Measurements from ENCODE around the gene HOXA9. TPM values are rescaled to one million over a fixed set of nuclear protein-coding genes. Genes with fewer than 3 reads are reported as not detected.
A peak's percentile ranks its signal among the peaks of the same experiment; 100 is the strongest.

The HOXA9 gene
- polyA plus RNA-seq, 1 donor (not counting 4 experiments of a cell fraction or from before 2014, with no cell fraction given) = 28.1 TPM

GRCh38 chr7:27205325-27206280 is 40.3 kb upstream of the HOXA9 start:
- Histone ChIP-seq H3K9me1 (ENCODE audit: control insufficient read depth, extremely low read depth, insufficient read depth, low read length) (no peaks in the 10 kb centered on the region), H2AFZ (ENCODE audit: control insufficient read depth, low read length) (no peak overlapping the region), H4K20me1 (ENCODE audit: control insufficient read depth, extremely low read depth, insufficient read depth, low read length) (peaks cover 13% of the 10 kb centered on the region), H3K4me1 (ENCODE audit: control insufficient read depth, extremely low read depth, insufficient read depth, low read length) (peaks cover 7% of the 10 kb centered on the region), H3K36me3 (ENCODE audit: control insufficient read depth in 2 of 2, extremely low read depth in 1 of 2, insufficient read depth in 2 of 2, low read length in 2 of 2) (no peaks in the 10 kb centered on the region), H3K79me2 (ENCODE audit: control insufficient read depth, insufficient read depth, low read length) (no peaks in the 10 kb centered on the region), H3K4me3 (ENCODE audit: control insufficient read depth in 2 of 3, extremely low read depth in 1 of 3, insufficient read depth in 2 of 3, low read depth in 1 of 3, low read length in 3 of 3) (no peak overlapping the region), H3K9ac (ENCODE audit: control insufficient read depth, extremely low read depth, insufficient read depth, low read length) (no peak overlapping the region), H3K27ac (ENCODE audit: control insufficient read depth, insufficient read depth, low read length) (no peak overlapping the region), H3K9me3 (ENCODE audit: control insufficient read depth, low read depth, low read length) (no peaks in the 10 kb centered on the region), H3K4me2 (ENCODE audit: control insufficient read depth, extremely low read depth, insufficient read depth, low read depth, low read length) (no peak overlapping the region), H3K27me3 (ENCODE audit: control insufficient read depth, extremely low read depth, insufficient read depth, low read length) (peaks cover 93% of the 10 kb centered on the region)
- FAIRE-seq (no peak), DNase-seq (ENCODE audit: low read depth, low spot score) (no peak)
- dilution Hi-C loops (cut with MboI; ENCODE audit: extremely low pct_ligation_motif_present, low sequenced_read_pairs) = loop anchor here (25.0 kb wide), 1 partner anchor 382 kb away; no protein-coding TSS in a partner anchor
- peak; percentile 99 for TF ChIP-seq EZH2 (IDR thresholded peaks at IDR 0.05; ENCODE audit: low read length)
- TF ChIP-seq, protein P1, sequence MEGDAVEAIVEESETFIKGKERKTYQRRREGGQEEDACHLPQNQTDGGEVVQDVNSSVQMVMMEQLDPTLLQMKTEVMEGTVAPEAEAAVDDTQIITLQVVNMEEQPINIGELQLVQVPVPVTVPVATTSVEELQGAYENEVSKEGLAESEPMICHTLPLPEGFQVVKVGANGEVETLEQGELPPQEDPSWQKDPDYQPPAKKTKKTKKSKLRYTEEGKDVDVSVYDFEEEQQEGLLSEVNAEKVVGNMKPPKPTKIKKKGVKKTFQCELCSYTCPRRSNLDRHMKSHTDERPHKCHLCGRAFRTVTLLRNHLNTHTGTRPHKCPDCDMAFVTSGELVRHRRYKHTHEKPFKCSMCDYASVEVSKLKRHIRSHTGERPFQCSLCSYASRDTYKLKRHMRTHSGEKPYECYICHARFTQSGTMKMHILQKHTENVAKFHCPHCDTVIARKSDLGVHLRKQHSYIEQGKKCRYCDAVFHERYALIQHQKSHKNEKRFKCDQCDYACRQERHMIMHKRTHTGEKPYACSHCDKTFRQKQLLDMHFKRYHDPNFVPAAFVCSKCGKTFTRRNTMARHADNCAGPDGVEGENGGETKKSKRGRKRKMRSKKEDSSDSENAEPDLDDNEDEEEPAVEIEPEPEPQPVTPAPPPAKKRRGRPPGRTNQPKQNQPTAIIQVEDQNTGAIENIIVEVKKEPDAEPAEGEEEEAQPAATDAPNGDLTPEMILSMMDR (optimal IDR thresholded peaks at IDR 0.05 in 1 of 3, IDR thresholded peaks at IDR 0.05 in 1 of 3, conservative IDR thresholded peaks at IDR 0.05 in 1 of 3; ENCODE audit: extremely low read depth in 1 of 3, insufficient read depth in 2 of 3, low read length in 3 of 3) = no peak

- DNase-seq (ENCODE audit: low read depth, low spot score) (no peak), FAIRE-seq (no peak)
- Histone ChIP-seq H3K36me3 (ENCODE audit: control insufficient read depth in 2 of 2, extremely low read depth in 1 of 2, insufficient read depth in 2 of 2, low read length in 2 of 2) (no peaks in the 10 kb centered on the region), H3K9ac (ENCODE audit: control insufficient read depth, extremely low read depth, insufficient read depth, low read length) (no peak overlapping the region), H3K27me3 (ENCODE audit: control insufficient read depth, extremely low read depth, insufficient read depth, low read length) (peaks cover 92% of the 10 kb centered on the region), H4K20me1 (ENCODE audit: control insufficient read depth, extremely low read depth, insufficient read depth, low read length) (peaks cover 13% of the 10 kb centered on the region), H3K27ac (ENCODE audit: control insufficient read depth, insufficient read depth, low read length) (no peak overlapping the region), H3K4me1 (ENCODE audit: control insufficient read depth, extremely low read depth, insufficient read depth, low read length) (peaks cover 7% of the 10 kb centered on the region), H3K9me1 (ENCODE audit: control insufficient read depth, extremely low read depth, insufficient read depth, low read length) (no peaks in the 10 kb centered on the region), H3K4me3 (ENCODE audit: control insufficient read depth in 2 of 3, extremely low read depth in 1 of 3, insufficient read depth in 2 of 3, low read depth in 1 of 3, low read length in 3 of 3) (no peak overlapping the region), H2AFZ (ENCODE audit: control insufficient read depth, low read length) (no peak overlapping the region), H3K4me2 (ENCODE audit: control insufficient read depth, extremely low read depth, insufficient read depth, low read depth, low read length) (peak overlapping the region; percentile 27), H3K9me3 (ENCODE audit: control insufficient read depth, low read depth, low read length) (no peaks in the 10 kb centered on the region), H3K79me2 (ENCODE audit: control insufficient read depth, insufficient read depth, low read length) (no peaks in the 10 kb centered on the region)
- peak; percentile 92 for TF ChIP-seq EZH2 (IDR thresholded peaks at IDR 0.05; ENCODE audit: low read length)
- TF ChIP-seq, protein P1 (optimal IDR thresholded peaks at IDR 0.05 in 1 of 3, IDR thresholded peaks at IDR 0.05 in 1 of 3, conservative IDR thresholded peaks at IDR 0.05 in 1 of 3; ENCODE audit: extremely low read depth in 1 of 3, insufficient read depth in 2 of 3, low read length in 3 of 3) = no peak
- dilution Hi-C loops (cut with MboI; ENCODE audit: extremely low pct_ligation_motif_present, low sequenced_read_pairs) = loop anchor here (25.0 kb wide), 1 partner anchor 382 kb away; no protein-coding TSS in a partner anchor
Measured at GRCh38 chr7:27204851-27205322, 39.5 kb upstream of the HOXA9 start.

All from keratinocyte (primary cell).